Activated T-helper 2 cell treated with anti-CD3 and anti-CD28 coated beads, Interferon-gamma antibody, Interleukin-2, Interleukin-4, amounts not matched to agents 10 μg/mL and 5 μg/mL and 100 μg/mL, durations not matched to agents 14 hours and 24 hours and 36 hours (primary cell): ENCODE data around the gene TWIST2. TPM values are rescaled to one million over a fixed set of nuclear protein-coding genes. Genes with fewer than 3 reads are reported as not detected.

ENCODE experiments used
- DNase-seq: peaks from one replicate; pipeline ENCODE4 v3.0.0; 2021; ENCODE audit warnings: low spot score
- H3K27ac Mint-ChIP-seq: one replicate; pipeline ENCODE4 v1.8.0; 2021; ENCODE audit warnings: mixed read lengths
- H3K27me3 Mint-ChIP-seq: one replicate; pipeline ENCODE4 v1.8.0; 2021; ENCODE audit warnings: low read depth, mixed read lengths
- H3K36me3 Mint-ChIP-seq: one replicate; pipeline ENCODE4 v1.8.0; 2021; ENCODE audit warnings: low read depth, mixed read lengths
- H3K4me1 Mint-ChIP-seq: one replicate; pipeline ENCODE4 v1.8.0; 2021; ENCODE audit warnings: low read depth, mixed read lengths
- H3K4me3 Mint-ChIP-seq: one replicate; pipeline ENCODE4 v1.8.0; 2021; ENCODE audit warnings: low read depth, mild to moderate bottlenecking, moderate library complexity, mixed read lengths
- H3K9me3 Mint-ChIP-seq: one replicate; pipeline ENCODE4 v1.8.0; 2021; ENCODE audit warnings: mixed read lengths
- intact Hi-C: fragments of 100-400 bp; cut with micrococcal nuclease; formaldehyde crosslinking; loops from one replicate; pipeline ENCODE4 v1.15.1; 2023
- total RNA-seq: library from RNA; stranded (reverse); gene quantifications from 2 replicates; pipeline ENCODE4 v1.2.3, GENCODE V29; 2022

The TWIST2 gene
- total RNA-seq, 1 donor from 2014 or later, result not detected

DNA sequence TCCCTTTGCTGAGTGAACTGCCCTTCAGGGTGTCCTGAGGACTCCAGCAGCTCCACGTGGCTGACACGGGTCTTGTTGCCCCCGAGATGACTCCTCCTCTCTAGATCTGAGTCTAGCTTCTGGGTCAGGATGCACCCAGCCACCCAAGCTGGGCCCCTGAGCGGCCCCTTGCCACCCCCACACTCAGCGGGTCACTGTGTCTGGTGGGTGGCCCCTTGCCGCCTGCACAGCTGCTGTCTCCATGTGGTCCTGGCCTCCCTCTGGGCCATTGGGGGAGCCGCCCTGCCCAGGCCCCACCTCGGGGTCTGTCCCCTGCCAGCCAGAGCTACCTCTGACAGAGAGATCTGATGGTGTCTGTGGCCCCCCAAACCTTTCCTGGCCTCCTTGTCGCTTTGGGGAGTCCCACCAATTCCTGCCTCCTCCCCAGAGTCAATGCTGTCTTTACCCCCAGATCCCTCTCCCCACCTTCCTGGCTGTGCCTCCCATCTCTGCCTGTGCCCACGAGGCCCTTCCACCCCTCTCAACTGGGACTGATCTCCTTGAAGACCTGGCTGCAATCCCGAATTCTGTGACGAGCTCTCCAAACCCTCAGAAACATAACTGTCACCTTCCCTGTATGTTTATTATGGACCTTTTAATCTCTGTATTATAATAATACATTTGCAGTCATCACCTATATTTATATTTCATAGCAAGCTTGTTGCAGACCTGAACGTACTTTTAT, 46.5 kb downstream of the TWIST2 start:
- H3K36me3 Mint-ChIP-seq, result no peaks in the 10 kb centered on the region
- no peaks in the 10 kb centered on the region for H3K27me3 Mint-ChIP-seq
- DNase-seq, result no peak
- no peaks in the 10 kb centered on the region for H3K4me1 Mint-ChIP-seq
- H3K4me3 Mint-ChIP-seq, result no peak overlapping the region
- no peak overlapping the region for H3K27ac Mint-ChIP-seq
- intact Hi-C loops, result no loop called here
- H3K9me3 Mint-ChIP-seq, result no peaks in the 10 kb centered on the region

- Mint-ChIP-seq H3K36me3 (no peaks in the 10 kb centered on the region), H3K9me3 (no peaks in the 10 kb centered on the region), H3K4me1 (no peaks in the 10 kb centered on the region), H3K4me3 (no peak overlapping the region), H3K27ac (no peak overlapping the region), H3K27me3 (no peaks in the 10 kb centered on the region)
- DNase-seq, result no peak
- intact Hi-C loops, result no loop called here
Observed at GRCh38 chr2:238894950-238895298, 47.0 kb downstream of the TWIST2 start.

DNA sequence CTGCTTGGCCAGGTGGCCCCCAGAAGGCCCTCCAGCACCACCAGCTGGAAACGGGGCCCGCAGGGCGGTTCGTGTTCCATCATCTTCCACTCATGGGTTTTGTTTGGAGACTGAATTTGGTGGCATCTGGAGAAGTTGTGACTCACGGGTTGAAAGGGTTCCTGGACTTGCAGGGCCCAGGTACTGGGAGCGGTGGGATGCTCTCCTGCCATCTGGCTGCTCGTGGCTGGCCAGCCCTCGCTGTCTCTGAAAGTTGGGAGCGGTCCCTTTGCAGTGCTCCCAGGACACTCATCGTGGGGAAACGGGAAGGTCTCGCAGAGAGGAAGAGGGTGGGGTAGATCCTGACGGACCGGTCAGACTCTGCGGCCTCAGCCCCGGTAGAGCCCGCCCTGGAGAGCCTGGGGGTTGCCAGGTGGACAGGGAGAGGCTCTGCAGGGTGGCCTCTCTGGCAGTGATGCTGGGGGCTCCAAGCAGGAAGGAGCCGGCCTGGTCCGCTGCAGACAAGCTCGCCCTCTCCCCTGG, 47.5 kb downstream of the TWIST2 start:
- H3K9me3 Mint-ChIP-seq, result no peaks in the 10 kb centered on the region
- H3K27me3 Mint-ChIP-seq, result no peaks in the 10 kb centered on the region
- no peaks in the 10 kb centered on the region for H3K36me3 Mint-ChIP-seq
- no peaks in the 10 kb centered on the region for H3K4me1 Mint-ChIP-seq
- DNase-seq, result no peak
- intact Hi-C loops, result no loop called here
- no peak overlapping the region for H3K27ac Mint-ChIP-seq
- no peak overlapping the region for H3K4me3 Mint-ChIP-seq

DNA sequence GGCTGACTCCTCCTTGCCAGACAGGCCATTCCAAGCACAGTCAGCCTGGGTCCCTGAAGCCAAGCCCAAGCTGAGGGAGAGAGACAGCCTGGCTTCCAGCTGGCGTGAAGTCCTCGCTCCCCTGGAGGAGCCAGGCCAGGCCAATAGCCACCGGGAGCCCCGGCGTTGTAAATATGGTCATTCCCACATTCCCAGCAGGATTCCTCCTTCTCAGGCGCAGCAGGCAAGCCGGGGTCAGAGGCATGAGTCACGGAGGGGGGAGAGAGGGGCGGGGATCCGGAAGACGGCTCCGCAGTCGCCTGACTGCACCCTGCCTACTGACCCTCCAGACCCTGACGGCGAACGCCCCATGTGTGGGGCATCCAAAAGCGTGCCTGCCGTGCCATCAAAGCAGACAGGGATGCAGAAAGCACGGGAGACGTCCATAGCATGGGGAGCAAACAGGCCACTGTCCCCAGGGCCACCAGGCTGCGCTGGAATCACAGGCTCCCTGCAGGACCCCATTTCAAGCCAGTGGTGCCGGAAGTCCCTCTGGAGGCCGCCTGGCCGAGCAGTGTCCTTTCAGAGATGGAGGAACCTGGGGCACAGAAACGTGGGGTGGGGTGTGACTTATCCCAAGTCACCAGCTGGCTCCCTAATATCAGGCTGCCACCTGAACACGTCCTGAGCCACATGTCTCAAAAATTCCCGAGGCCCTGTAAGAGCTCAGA, 48.2 kb downstream of the TWIST2 start:
- H3K4me3 Mint-ChIP-seq, result no peak overlapping the region
- no peaks in the 10 kb centered on the region for H3K27me3 Mint-ChIP-seq
- intact Hi-C loops, result no loop called here
- no peak overlapping the region for H3K27ac Mint-ChIP-seq
- no peaks in the 10 kb centered on the region for H3K9me3 Mint-ChIP-seq
- no peak for DNase-seq
- no peaks in the 10 kb centered on the region for H3K4me1 Mint-ChIP-seq
- H3K36me3 Mint-ChIP-seq, result no peaks in the 10 kb centered on the region

DNA sequence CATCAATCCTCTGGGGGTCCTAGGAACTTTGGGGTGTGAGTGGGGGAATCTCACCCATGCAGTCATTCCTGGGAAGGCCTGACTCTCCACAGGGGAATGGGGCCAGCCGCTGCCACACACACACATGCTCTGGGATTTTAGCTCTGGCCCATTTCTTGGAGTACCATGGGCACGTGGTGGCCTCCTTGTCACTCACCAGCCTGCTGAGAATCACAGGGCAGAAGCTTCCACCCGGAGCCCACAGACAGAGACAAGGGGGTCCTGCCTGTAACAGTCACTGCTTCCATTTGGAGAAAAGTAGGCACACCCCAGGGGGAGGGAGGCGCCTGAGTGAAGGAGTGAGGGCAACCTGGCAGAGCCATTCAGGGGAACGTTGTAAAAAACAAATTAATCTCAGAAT, 48.8 kb downstream of the TWIST2 start:
- Mint-ChIP-seq H3K9me3 (no peaks in the 10 kb centered on the region), H3K27me3 (no peaks in the 10 kb centered on the region), H3K27ac (no peak overlapping the region), H3K36me3 (no peaks in the 10 kb centered on the region), H3K4me1 (no peaks in the 10 kb centered on the region), H3K4me3 (no peak overlapping the region)
- DNase-seq, result no peak
- intact Hi-C loops, result no loop called here

DNA sequence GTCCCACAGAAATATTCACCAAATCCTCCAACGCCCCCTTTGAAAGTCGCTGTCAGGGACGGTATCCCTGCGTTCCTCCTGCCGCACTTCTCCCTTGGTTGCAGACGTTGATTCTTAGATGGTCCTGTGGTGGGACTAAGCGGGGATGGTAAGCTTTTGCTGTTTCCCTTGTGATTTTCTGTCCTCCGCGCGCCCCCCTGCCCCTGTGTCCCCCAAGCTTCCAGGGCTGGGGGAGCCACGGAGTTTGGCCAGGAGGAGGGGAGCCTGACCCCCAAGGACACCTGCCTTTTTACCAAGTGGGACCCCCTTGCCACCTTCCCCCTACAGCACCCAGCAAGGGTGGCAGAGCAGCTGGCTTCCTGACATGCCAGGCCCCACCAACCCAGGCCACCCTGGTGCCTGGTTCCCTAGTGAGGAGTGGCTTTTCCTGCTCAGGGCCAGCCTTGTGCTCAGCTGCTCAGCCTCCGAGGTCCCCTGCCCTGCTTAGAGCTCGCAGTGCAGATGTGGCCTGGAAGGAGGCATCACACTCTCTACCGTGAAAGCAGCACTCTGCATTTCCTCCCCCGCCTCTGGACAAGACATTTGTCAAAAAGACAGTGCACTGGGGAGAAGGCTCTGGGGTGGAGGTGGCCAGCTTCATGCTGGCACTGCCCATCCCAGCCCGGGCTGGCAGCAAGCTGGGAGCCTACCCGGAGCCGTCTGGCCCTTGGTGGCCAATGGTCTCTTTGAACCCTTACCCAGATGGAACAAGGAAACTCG, 49.4 kb downstream of the TWIST2 start:
- Mint-ChIP-seq H3K4me1 (no peaks in the 10 kb centered on the region), H3K27me3 (no peaks in the 10 kb centered on the region), H3K4me3 (no peak overlapping the region), H3K9me3 (no peaks in the 10 kb centered on the region), H3K36me3 (no peaks in the 10 kb centered on the region), H3K27ac (no peak overlapping the region)
- intact Hi-C loops, result no loop called here
- no peak for DNase-seq

DNA sequence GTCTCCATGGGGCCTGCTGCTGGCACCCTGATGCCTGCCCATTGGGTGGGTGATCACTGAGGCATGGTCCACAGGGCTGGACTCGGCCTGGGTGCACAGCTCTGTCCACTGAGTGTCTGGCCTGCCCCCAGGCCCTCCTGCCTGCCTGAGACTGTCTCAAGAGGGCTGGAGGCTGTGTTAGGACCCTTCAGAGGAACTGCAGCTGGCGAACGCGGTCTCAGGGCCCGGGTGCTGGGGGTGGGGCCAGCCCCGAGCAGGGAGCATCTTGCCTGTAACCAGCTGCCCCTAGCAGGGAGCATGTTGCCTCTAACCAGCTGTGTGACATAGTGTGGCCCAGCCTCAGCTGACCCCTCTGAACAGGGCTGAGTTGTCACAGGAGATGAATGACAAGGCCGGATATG, 50.0 kb downstream of the TWIST2 start:
- no peak for DNase-seq
- H3K27ac Mint-ChIP-seq, result no peak overlapping the region
- H3K27me3 Mint-ChIP-seq, result no peaks in the 10 kb centered on the region
- H3K4me3 Mint-ChIP-seq, result no peak overlapping the region
- no peaks in the 10 kb centered on the region for H3K4me1 Mint-ChIP-seq
- H3K36me3 Mint-ChIP-seq, result no peaks in the 10 kb centered on the region
- no peaks in the 10 kb centered on the region for H3K9me3 Mint-ChIP-seq
- intact Hi-C loops, result no loop called here

GRCh38 chr2:238898534-238899281, 50.8 kb downstream of the TWIST2 start:
- H3K27me3 Mint-ChIP-seq, result no peaks in the 10 kb centered on the region
- H3K36me3 Mint-ChIP-seq, result no peaks in the 10 kb centered on the region
- intact Hi-C loops, result no loop called here
- no peak overlapping the region for H3K4me3 Mint-ChIP-seq
- H3K27ac Mint-ChIP-seq, result no peak overlapping the region
- H3K4me1 Mint-ChIP-seq, result no peaks in the 10 kb centered on the region
- no peaks in the 10 kb centered on the region for H3K9me3 Mint-ChIP-seq
- DNase-seq, result no peak

DNA sequence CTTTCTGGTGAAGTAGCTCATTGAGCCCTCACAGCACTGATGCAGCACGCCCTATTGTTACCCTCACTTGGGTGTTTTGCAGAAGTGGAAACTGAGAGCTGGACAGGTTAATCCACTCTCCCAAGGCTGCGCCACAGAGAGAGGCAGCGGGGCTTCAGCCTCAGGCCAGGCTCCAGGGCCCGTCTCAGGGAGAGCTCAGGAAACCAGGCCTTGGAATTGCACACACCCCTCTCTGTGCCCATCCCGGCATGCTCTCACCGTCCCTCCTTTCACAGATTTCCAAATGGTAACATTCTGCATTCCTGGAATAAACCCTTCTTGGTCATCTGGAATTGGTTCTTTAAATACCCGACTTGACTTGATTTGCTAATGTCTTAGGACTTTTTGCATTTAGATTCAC, 51.5 kb downstream of the TWIST2 start:
- intact Hi-C loops, result no loop called here
- H3K4me3 Mint-ChIP-seq, result no peak overlapping the region
- H3K4me1 Mint-ChIP-seq, result no peaks in the 10 kb centered on the region
- no peak for DNase-seq
- no peaks in the 10 kb centered on the region for H3K9me3 Mint-ChIP-seq
- no peaks in the 10 kb centered on the region for H3K36me3 Mint-ChIP-seq
- H3K27me3 Mint-ChIP-seq, result no peaks in the 10 kb centered on the region
- H3K27ac Mint-ChIP-seq, result no peak overlapping the region

GRCh38 chr2:238900511-238900910, 52.6 kb downstream of the TWIST2 start:
- Mint-ChIP-seq H3K27ac (no peak overlapping the region), H3K4me1 (no peaks in the 10 kb centered on the region), H3K27me3 (no peaks in the 10 kb centered on the region), H3K36me3 (no peaks in the 10 kb centered on the region), H3K4me3 (no peak overlapping the region), H3K9me3 (no peaks in the 10 kb centered on the region)
- intact Hi-C loops, result no loop called here
- DNase-seq, result no peak

DNA sequence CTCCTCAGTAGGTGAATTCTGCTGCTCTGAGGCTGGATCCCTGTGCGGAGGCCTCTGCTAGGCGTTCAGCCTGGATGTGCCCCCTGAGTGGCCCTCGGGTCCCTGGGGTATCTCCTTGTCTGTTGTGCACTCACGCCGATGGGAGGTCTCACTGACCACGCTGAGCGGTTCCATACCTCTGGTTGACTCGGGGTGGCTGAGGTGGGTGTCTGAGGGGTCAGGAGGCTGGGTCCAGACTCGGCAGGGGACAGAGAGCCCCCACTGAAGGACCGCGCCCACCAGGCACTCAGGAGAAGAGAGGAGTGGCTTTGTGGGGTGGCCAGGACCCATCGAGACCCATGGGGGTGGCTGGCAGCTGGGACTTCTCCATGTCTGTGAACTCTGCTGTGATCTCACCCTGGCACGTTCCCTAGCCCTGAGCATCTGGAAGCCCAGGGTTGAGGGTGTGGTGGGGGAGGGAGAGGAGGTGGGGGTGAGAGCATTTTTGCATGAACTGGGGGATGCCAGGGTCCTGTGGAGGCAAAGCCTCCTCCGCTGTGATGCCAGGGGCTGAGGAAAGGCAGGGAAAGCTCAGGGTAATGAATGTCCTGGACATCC, 53.7 kb downstream of the TWIST2 start:
- Mint-ChIP-seq H3K36me3 (no peaks in the 10 kb centered on the region), H3K27ac (no peak overlapping the region), H3K9me3 (no peaks in the 10 kb centered on the region), H3K4me1 (no peaks in the 10 kb centered on the region), H3K27me3 (no peaks in the 10 kb centered on the region), H3K4me3 (no peak overlapping the region)
- no peak for DNase-seq
- intact Hi-C loops, result no loop called here

DNA sequence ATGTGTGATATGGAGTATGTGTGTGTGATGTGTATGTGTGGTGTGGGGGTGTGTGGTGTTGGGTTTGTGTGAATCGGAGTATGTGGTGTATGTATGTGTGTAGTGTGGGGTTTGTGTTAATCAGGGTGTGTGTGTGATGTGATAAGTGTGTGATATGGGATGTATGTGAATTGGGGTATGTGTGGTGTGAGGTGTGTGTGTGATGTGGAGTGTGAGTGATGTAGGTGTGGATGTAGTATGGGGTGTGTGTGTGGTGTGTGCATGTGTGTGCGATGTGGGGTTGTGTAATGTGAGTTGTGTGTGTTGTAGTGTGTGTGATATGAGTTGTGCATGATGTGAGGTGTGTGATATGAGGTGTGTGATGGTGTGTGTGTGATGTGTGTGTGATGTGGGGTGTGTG, 54.4 kb downstream of the TWIST2 start:
- no peaks in the 10 kb centered on the region for H3K36me3 Mint-ChIP-seq
- H3K9me3 Mint-ChIP-seq, result no peaks in the 10 kb centered on the region
- H3K4me1 Mint-ChIP-seq, result no peaks in the 10 kb centered on the region
- no peak overlapping the region for H3K4me3 Mint-ChIP-seq
- H3K27ac Mint-ChIP-seq, result no peak overlapping the region
- H3K27me3 Mint-ChIP-seq, result no peaks in the 10 kb centered on the region
- intact Hi-C loops, result no loop called here
- DNase-seq, result no peak
